Gastrocnemius medialis (tissue), 4 donors: ENCODE measurements around the gene ANKRD23. TPM values are rescaled to one million over a fixed set of nuclear protein-coding genes. Genes with fewer than 3 reads are reported as not detected.

Experiments
- ATAC-seq, 2 donors: fragments of 150-250 bp; one replicate each; pipeline ENCODE4 v1.9.1; 2016
- DNase-seq, 2 donors: peaks; one replicate each; pipeline ENCODE4 v3.0.0-alpha.2; 2019
- H3K27ac ChIP-seq, 4 donors: fragments of 200-600 bp; sonication (generic); 1 replicate in 1 of 4; 2 replicates in 3 of 4; pipeline ENCODE4 v1.5.1; 2016 to 2018; ENCODE audit warnings: mild to moderate bottlenecking in 2 of 4, moderate library complexity in 1 of 4
- H3K27me3 ChIP-seq, 3 donors: fragments of 200-600 bp; sonication (generic) in 2 of 3; 1 replicate in 1 of 3; 2 replicates in 2 of 3; pipeline versions ENCODE4 v1.5.1 to v1.6.0; 2016 to 2019; ENCODE audit warnings: mild to moderate bottlenecking in 1 of 3, moderate library complexity in 1 of 3
- H3K36me3 ChIP-seq, 2 donors: fragments of 200-600 bp; sonication (generic) in 1 of 2; one replicate each; pipeline ENCODE4 v1.5.1; 2017 to 2018
- H3K4me1 ChIP-seq, 2 donors: fragments of 200-600 bp; sonication (generic) in 1 of 2; one replicate each; pipeline ENCODE4 v1.5.1; 2016 to 2017; ENCODE audit warnings: mild to moderate bottlenecking in 2 of 2
- H3K4me3 ChIP-seq, 4 donors: fragments of 200-600 bp; sonication (generic) in 3 of 4; 1 replicate in 1 of 4; 2 replicates in 3 of 4; pipeline ENCODE4 v1.5.1; 2016 to 2019; ENCODE audit warnings: mild to moderate bottlenecking in 2 of 4
- H3K9me3 ChIP-seq, 3 donors: fragments of 200-600 bp; sonication (generic) in 2 of 3; 1 replicate in 1 of 3; 2 replicates in 2 of 3; pipeline ENCODE4 v1.5.1; 2016 to 2019
- POLR2A ChIP-seq, 2 donors: fragments of 450-650 bp; IDR thresholded peaks; one replicate each; pipeline ENCODE4 v1.6.1; 2017; ENCODE audit warnings: antibody characterized with exemption in 2 of 2, mild to moderate bottlenecking in 2 of 2, moderate library complexity in 2 of 2
- in situ Hi-C, 4 donors: fragments of 200-750 bp; cut with MboI; loops; one replicate each; pipeline versions ENCODE4 v1.15.0 to v1.8.0; 2017; ENCODE audit warnings: low sequenced_read_pairs in 4 of 4
- intact Hi-C: fragments of 100-400 bp; cut with DNase I; formaldehyde crosslinking; loops from one replicate; pipeline ENCODE4 v1.15.1; 2023; ENCODE audit warnings: low total_unique reads
- total RNA-seq, 4 donors: library from RNA; depleted of rRNA; stranded (reverse); fragments of >200 nt; gene quantifications; one replicate each; pipeline versions ENCODE4 v1.1.0 to v1.2.3, GENCODE V29; 2016
- TF ChIP-seq, protein P1 (sequence below), 5 experiments: fragments of 450-650 bp in 3 of 5; fragments of 200-600 bp in 2 of 5; sonication (generic) in 2 of 5; IDR thresholded peaks in 4 of 5; conservative IDR thresholded peaks in 1 of 5; 1 replicate in 4 of 5; 2 replicates in 1 of 5; pipeline ENCODE4 v1.5.1; 2016 to 2019; ENCODE audit warnings: antibody characterized with exemption in 5 of 5, mild to moderate bottlenecking in 3 of 5, moderate library complexity in 3 of 5

The ANKRD23 gene
- total RNA-seq, 4 donors from 2014 or later = 642 to 1,565 (median 923) TPM

DNA sequence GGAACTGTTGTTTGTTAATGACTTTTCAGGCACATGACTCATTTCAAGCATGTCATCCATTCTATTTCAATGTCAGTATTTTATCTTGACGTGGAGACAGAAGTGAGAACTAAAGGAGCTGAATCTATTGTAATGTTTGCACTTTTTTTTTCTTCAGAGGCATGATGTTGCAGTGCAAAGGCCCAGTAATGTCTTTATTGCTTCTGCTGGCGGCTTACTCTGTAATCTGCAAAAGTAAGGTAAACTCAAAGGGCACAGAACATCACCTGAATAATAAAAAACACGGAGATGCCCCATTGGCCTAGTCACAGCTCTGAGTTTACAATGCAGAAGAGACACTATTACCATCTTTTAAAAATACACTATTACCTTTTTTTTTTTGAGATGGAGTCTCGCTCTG, 30.2 kb downstream of the ANKRD23 start:
- Histone ChIP-seq H3K36me3 (no peaks in the 10 kb centered on the region), H3K9me3 (no peaks in the 10 kb centered on the region), H3K4me3 (no peak overlapping the region), H3K27ac (peak overlapping the region in 1 of 4 donors; percentile 70), H3K27me3 (no peaks in the 10 kb centered on the region), H3K4me1 (peaks cover 33 to 35% of the 10 kb centered on the region in 2 donors)
- ATAC-seq = no peak
- intact Hi-C loops (no loop called here), in situ Hi-C loops (no loop called here)
- TF ChIP-seq, protein P1, sequence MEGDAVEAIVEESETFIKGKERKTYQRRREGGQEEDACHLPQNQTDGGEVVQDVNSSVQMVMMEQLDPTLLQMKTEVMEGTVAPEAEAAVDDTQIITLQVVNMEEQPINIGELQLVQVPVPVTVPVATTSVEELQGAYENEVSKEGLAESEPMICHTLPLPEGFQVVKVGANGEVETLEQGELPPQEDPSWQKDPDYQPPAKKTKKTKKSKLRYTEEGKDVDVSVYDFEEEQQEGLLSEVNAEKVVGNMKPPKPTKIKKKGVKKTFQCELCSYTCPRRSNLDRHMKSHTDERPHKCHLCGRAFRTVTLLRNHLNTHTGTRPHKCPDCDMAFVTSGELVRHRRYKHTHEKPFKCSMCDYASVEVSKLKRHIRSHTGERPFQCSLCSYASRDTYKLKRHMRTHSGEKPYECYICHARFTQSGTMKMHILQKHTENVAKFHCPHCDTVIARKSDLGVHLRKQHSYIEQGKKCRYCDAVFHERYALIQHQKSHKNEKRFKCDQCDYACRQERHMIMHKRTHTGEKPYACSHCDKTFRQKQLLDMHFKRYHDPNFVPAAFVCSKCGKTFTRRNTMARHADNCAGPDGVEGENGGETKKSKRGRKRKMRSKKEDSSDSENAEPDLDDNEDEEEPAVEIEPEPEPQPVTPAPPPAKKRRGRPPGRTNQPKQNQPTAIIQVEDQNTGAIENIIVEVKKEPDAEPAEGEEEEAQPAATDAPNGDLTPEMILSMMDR (IDR thresholded peaks at IDR 0.05 in 4 of 5, conservative IDR thresholded peaks at IDR 0.05 in 1 of 5) = no peak
- no peak for TF ChIP-seq POLR2A (IDR thresholded peaks at IDR 0.05)
- no peak for DNase-seq

DNA sequence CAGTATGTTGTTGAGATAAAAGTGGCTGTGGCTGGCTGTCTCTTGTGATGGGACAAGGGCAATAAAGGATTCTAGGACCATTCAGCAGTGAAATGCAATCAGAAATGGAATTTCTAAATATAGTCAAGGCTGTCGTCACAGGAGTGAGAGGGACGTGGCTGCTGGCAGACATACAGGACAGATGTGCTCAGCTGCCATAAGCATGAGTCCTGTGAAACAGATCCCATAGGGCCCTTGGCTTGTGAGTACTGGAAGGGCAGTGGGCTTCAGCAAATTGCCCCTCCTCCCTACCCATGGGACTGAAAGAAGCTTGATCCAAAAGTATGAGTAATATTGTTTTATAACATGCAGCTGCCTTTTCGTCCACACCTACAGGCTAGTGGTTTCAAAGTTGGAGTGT, 31.9 kb downstream of the ANKRD23 start:
- peak; percentile 59 to 80 for DNase-seq
- in situ Hi-C loops = no loop called here
- peak overlapping the region; percentile 33 to 75 (median 68) for H3K27ac ChIP-seq

DNA sequence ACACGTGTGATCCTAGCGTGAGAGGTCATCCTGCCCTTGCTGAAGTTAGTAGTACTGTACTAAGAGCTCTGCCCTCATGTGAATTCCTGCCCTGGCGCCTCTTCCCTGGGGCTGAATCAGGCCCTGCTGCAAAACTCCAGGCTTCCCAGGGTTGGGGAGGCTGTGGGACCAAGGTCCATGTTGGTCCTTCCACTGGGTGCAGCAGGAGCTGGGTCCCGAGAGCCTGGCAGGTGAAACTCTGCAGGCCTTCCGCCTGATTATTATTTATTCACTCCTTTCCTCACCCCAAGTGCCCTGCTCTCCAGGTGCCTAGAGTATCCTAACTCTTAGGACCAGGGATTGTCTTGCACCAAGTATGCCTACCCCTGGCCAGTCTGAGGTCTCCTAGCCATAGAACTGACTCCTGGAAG, 33.0 kb downstream of the ANKRD23 start:
- H3K4me1 ChIP-seq = peaks cover 17 to 18% of the 10 kb centered on the region in 2 donors
- TF ChIP-seq, protein P1 (IDR thresholded peaks at IDR 0.05 in 4 of 5, conservative IDR thresholded peaks at IDR 0.05 in 1 of 5) = no peak
- no peak for TF ChIP-seq POLR2A (IDR thresholded peaks at IDR 0.05)
- intact Hi-C loops = no loop called here
- no peaks in the 10 kb centered on the region for H3K9me3 ChIP-seq
- DNase-seq (no peak), ATAC-seq (no peak)
- H3K27ac ChIP-seq = peak overlapping the region; percentile 33 to 75 (median 68)
- no peaks in the 10 kb centered on the region for H3K27me3 ChIP-seq
- H3K36me3 ChIP-seq = no peaks in the 10 kb centered on the region
- H3K4me3 ChIP-seq = no peak overlapping the region
- in situ Hi-C loops = no loop called here

More for the DNA sequence above, 31.9 kb downstream of the ANKRD23 start:
- no peak for TF ChIP-seq POLR2A (IDR thresholded peaks at IDR 0.05)
- TF ChIP-seq, protein P1 (IDR thresholded peaks at IDR 0.05 in 4 of 5, conservative IDR thresholded peaks at IDR 0.05 in 1 of 5) = no peak
- Histone ChIP-seq H3K4me1 (peaks cover 17 to 18% of the 10 kb centered on the region in 2 donors), H3K36me3 (no peaks in the 10 kb centered on the region), H3K9me3 (no peaks in the 10 kb centered on the region), H3K4me3 (no peak overlapping the region), H3K27me3 (no peaks in the 10 kb centered on the region)
- intact Hi-C loops = no loop called here
- ATAC-seq = peak in 1 of 2 donors; percentile 3

DNA sequence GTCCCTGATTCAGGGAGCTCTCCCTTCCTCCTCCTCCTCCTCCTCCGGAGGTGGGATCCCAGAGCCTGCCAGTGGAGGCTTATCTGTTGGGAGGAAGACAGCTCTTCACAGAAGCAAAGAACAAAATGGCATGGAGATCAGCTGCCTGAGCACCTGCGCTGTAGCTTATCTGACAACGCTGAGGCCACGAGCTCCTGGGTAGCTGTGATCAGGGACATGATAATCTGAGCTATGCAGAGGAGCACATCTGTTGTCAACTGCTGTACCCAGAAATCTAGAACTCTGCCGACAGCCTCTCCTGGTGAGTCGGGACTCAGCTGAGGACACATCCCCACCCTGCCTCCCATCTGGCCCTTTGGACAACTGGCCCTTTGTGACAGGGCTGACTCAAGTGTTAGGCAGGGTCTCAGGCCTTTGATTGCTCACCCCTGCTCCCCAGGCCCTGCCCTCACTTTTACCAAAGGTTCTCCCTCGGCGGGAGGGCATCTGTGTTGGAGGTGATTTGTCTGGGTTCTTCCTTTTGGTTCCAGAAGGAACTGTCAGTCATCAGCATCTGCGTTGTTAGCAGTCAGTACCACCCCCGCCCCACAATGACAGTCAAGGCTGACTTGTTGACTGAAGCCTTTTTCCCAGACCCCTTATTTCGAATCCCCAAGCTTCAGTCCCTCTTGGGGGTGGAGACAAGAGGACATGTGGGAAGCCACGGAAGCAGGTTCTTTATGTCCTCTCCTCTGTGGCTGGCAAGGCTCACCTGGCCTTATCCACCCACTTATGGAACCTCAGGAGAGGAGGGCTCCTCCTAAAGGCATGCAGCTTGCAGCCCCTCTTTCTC, 33.7 kb downstream of the ANKRD23 start:
- no peak for TF ChIP-seq POLR2A (IDR thresholded peaks at IDR 0.05)
- TF ChIP-seq, protein P1 (IDR thresholded peaks at IDR 0.05 in 4 of 5, conservative IDR thresholded peaks at IDR 0.05 in 1 of 5) = no peak
- intact Hi-C loops (no loop called here), in situ Hi-C loops (no loop called here)
- H3K9me3 ChIP-seq = no peaks in the 10 kb centered on the region
- no peaks in the 10 kb centered on the region for H3K36me3 ChIP-seq
- H3K4me3 ChIP-seq = no peak overlapping the region
- no peaks in the 10 kb centered on the region for H3K27me3 ChIP-seq
- peak overlapping the region in 3 of 4 donors; percentile 37 to 70 (median 50) for H3K27ac ChIP-seq
- DNase-seq (no peak), ATAC-seq (no peak)
- H3K4me1 ChIP-seq = peaks cover 16 to 17% of the 10 kb centered on the region in 2 donors
